ENCODE results near the gene CYGB. TPM values are rescaled to one million over a fixed set of nuclear protein-coding genes. Genes with fewer than 3 reads are reported as not detected.

Gene CYGB
- total and polyA plus RNA-seq, 2 of the 13 experiments (the other 11 are each of a cell fraction or from before 2014, with no cell fraction given), result 18.9 to 27.1 TPM

GRCh38 chr17:76501827-76502307, 35.6 kb downstream of the CYGB start (continued):
- TF ChIP-seq ZNF572 (CRISPR knock-in tag; IDR thresholded peaks at IDR 0.05) (no peak; the same call in 1 of the 2 replicates), ZNF282 (IDR thresholded peaks at IDR 0.05; ENCODE audit: partially characterized antibody) (no peak), ZNF18 (CRISPR knock-in tag; IDR thresholded peaks at IDR 0.05; ENCODE audit: insufficient replicate concordance) (no peak), ZNF12 (CRISPR knock-in tag; IDR thresholded peaks at IDR 0.05) (no peak), ZNF512 (CRISPR knock-in tag; IDR thresholded peaks at IDR 0.05) (no peak), NCOA1 (CRISPR knock-in tag; IDR thresholded peaks at IDR 0.05) (no peak), ZNF792 (CRISPR knock-in tag; IDR thresholded peaks at IDR 0.05) (0 out of 2 replicates have a peak, but pooled peaks have one; percentile 11), MED13 (CRISPR knock-in tag; IDR thresholded peaks at IDR 0.05) (no peak), ZNF562 (CRISPR knock-in tag; IDR thresholded peaks at IDR 0.05; ENCODE audit: borderline replicate concordance) (no peak), ZNF770 (CRISPR knock-in tag; IDR thresholded peaks at IDR 0.05) (no peak), CEBPG (CRISPR knock-in tag; IDR thresholded peaks at IDR 0.05) (no peak), WIZ (CRISPR knock-in tag; IDR thresholded peaks at IDR 0.05) (no peak), UBTF (CRISPR knock-in tag; IDR thresholded peaks at IDR 0.05) (peak; percentile 19; the same call in 1 of the 2 replicates), ZNF780A (CRISPR knock-in tag; IDR thresholded peaks at IDR 0.05) (no peak), ZNF3 (CRISPR knock-in tag; IDR thresholded peaks at IDR 0.05) (no peak), HNRNPL (IDR thresholded peaks at IDR 0.05; ENCODE audit: low read depth, low read length) (0 out of 2 replicates have a peak, but pooled peaks have one; percentile 46), ZNF609 (CRISPR knock-in tag; IDR thresholded peaks at IDR 0.05; ENCODE audit: borderline replicate concordance) (peak; percentile 61; the same call in 1 of the 2 replicates)
